ENCODE data around the gene TEKT2. TPM values are rescaled to one million over a fixed set of nuclear protein-coding genes. Genes with fewer than 3 reads are reported as not detected.

The TEKT2 gene
- total RNA-seq, 3 donors from 2014 or later, result 0.20 to 0.27 TPM; not detected in 1

GRCh38 chr1:36081926-36082485 is 1.9 kb upstream of the TEKT2 start:
- no peak for ATAC-seq
- no peak for DNase-seq
- Mint-ChIP-seq H3K4me1 (ENCODE audit: low read depth) (peaks cover under 1% of the 10 kb centered on the region), H3K36me3 (ENCODE audit: insufficient read depth) (no peaks in the 10 kb centered on the region), H3K27me3 (ENCODE audit: low read depth) (peaks cover 40% of the 10 kb centered on the region), H3K9me3 (no peaks in the 10 kb centered on the region), H3K4me3 (no peak overlapping the region)

- no peak for ATAC-seq
- Mint-ChIP-seq H3K4me1 (ENCODE audit: low read depth) (peaks cover 2% of the 10 kb centered on the region), H3K36me3 (ENCODE audit: insufficient read depth) (no peaks in the 10 kb centered on the region), H3K4me3 (no peak overlapping the region), H3K9me3 (no peaks in the 10 kb centered on the region), H3K27me3 (ENCODE audit: low read depth) (peaks cover 41% of the 10 kb centered on the region)
- DNase-seq, result no peak
Observed at GRCh38 chr1:36083219-36083618, 675 bp upstream of the TEKT2 start.

GRCh38 chr1:36084497-36085115 is 712 bp downstream of the TEKT2 start:
- Mint-ChIP-seq H3K9me3 (no peaks in the 10 kb centered on the region), H3K36me3 (ENCODE audit: insufficient read depth) (peaks cover 3% of the 10 kb centered on the region), H3K4me1 (ENCODE audit: low read depth) (peaks cover 5% of the 10 kb centered on the region), H3K4me3 (no peak overlapping the region), H3K27me3 (ENCODE audit: low read depth) (peaks cover 41% of the 10 kb centered on the region)
- ATAC-seq, result no peak
- DNase-seq, result no peak

- H3K4me3 Mint-ChIP-seq, result no peak overlapping the region
- H3K27me3 Mint-ChIP-seq (ENCODE audit: low read depth), result peaks cover 41% of the 10 kb centered on the region
- H3K9me3 Mint-ChIP-seq, result no peaks in the 10 kb centered on the region
- peaks cover 10% of the 10 kb centered on the region for H3K4me1 Mint-ChIP-seq (ENCODE audit: low read depth)
- DNase-seq (no peak), ATAC-seq (no peak)
- peaks cover 5% of the 10 kb centered on the region for H3K36me3 Mint-ChIP-seq (ENCODE audit: insufficient read depth)
Observed at GRCh38 chr1:36085126-36085525, 1.2 kb downstream of the TEKT2 start.

- ATAC-seq (no peak), DNase-seq (no peak)
- H3K36me3 Mint-ChIP-seq (ENCODE audit: insufficient read depth), result peaks cover 5% of the 10 kb centered on the region
- H3K4me1 Mint-ChIP-seq (ENCODE audit: low read depth), result peaks cover 11% of the 10 kb centered on the region
- no peak overlapping the region for H3K4me3 Mint-ChIP-seq
- peaks cover 39% of the 10 kb centered on the region for H3K27me3 Mint-ChIP-seq (ENCODE audit: low read depth)
- H3K9me3 Mint-ChIP-seq, result no peaks in the 10 kb centered on the region
Observed at GRCh38 chr1:36085686-36086526, 2.0 kb downstream of the TEKT2 start.

- H3K36me3 Mint-ChIP-seq (ENCODE audit: insufficient read depth), result peaks cover 8% of the 10 kb centered on the region
- peaks cover 15% of the 10 kb centered on the region for H3K4me1 Mint-ChIP-seq (ENCODE audit: low read depth)
- DNase-seq (no peak), ATAC-seq (no peak)
- no peaks in the 10 kb centered on the region for H3K9me3 Mint-ChIP-seq
- H3K27me3 Mint-ChIP-seq (ENCODE audit: low read depth), result peaks cover 39% of the 10 kb centered on the region
- H3K4me3 Mint-ChIP-seq, result peak overlapping the region; percentile 51
Observed at GRCh38 chr1:36086529-36087232, 2.8 kb downstream of the TEKT2 start.

- DNase-seq, result no peak
- peak overlapping the region; percentile 51 for H3K4me3 Mint-ChIP-seq
- H3K9me3 Mint-ChIP-seq, result no peaks in the 10 kb centered on the region
- peaks cover 17% of the 10 kb centered on the region for H3K4me1 Mint-ChIP-seq (ENCODE audit: low read depth)
- no peak for ATAC-seq
- peaks cover 11% of the 10 kb centered on the region for H3K36me3 Mint-ChIP-seq (ENCODE audit: insufficient read depth)
- peaks cover 32% of the 10 kb centered on the region for H3K27me3 Mint-ChIP-seq (ENCODE audit: low read depth)
Observed at GRCh38 chr1:36087233-36088123, 3.6 kb downstream of the TEKT2 start.

- Mint-ChIP-seq H3K9me3 (no peaks in the 10 kb centered on the region), H3K4me3 (peak overlapping the region; percentile 98), H3K27me3 (ENCODE audit: low read depth) (peaks cover 27% of the 10 kb centered on the region), H3K4me1 (ENCODE audit: low read depth) (peaks cover 17% of the 10 kb centered on the region), H3K36me3 (ENCODE audit: insufficient read depth) (peaks cover 14% of the 10 kb centered on the region)
- peak; percentile 25 to 36 for ATAC-seq
- DNase-seq, result no peak
Observed at GRCh38 chr1:36088265-36088576, 4.3 kb downstream of the TEKT2 start.

- Mint-ChIP-seq H3K4me3 (peak within 1 kb of the TSS; percentile 98), H3K36me3 (ENCODE audit: insufficient read depth) (peaks cover 14% of the 10 kb centered on the region), H3K4me1 (ENCODE audit: low read depth) (peaks cover 17% of the 10 kb centered on the region), H3K9me3 (no peaks in the 10 kb centered on the region), H3K27me3 (ENCODE audit: low read depth) (peaks cover 22% of the 10 kb centered on the region)
- peak; percentile 86 to 91 for ATAC-seq
- DNase-seq, result peak; percentile 88
Observed at GRCh38 chr1:36088577-36089392, 4.9 kb downstream of the TEKT2 start, which contains the start of gene ADPRS. ADPRS (plus strand) TSS chr1:36088892; CDS start chr1:36088905, 13 bp downstream.

GRCh38 chr1:36089393-36090121 is 5.7 kb downstream of the TEKT2 start:
- DNase-seq (no peak), ATAC-seq (no peak)
- peaks cover 20% of the 10 kb centered on the region for H3K27me3 Mint-ChIP-seq (ENCODE audit: low read depth)
- H3K36me3 Mint-ChIP-seq (ENCODE audit: insufficient read depth), result peaks cover 14% of the 10 kb centered on the region
- H3K4me3 Mint-ChIP-seq, result peak overlapping the region; percentile 98
- H3K4me1 Mint-ChIP-seq (ENCODE audit: low read depth), result peaks cover 17% of the 10 kb centered on the region
- no peaks in the 10 kb centered on the region for H3K9me3 Mint-ChIP-seq

GRCh38 chr1:36091141-36091540 is 7.2 kb downstream of the TEKT2 start:
- Mint-ChIP-seq H3K4me3 (no peak overlapping the region), H3K27me3 (ENCODE audit: low read depth) (peaks cover 7% of the 10 kb centered on the region), H3K36me3 (ENCODE audit: insufficient read depth) (peaks cover 14% of the 10 kb centered on the region), H3K4me1 (ENCODE audit: low read depth) (peaks cover 17% of the 10 kb centered on the region), H3K9me3 (no peaks in the 10 kb centered on the region)
- ATAC-seq, result no peak
- no peak for DNase-seq

GRCh38 chr1:36091698-36092097 is 7.8 kb downstream of the TEKT2 start:
- peaks cover 4% of the 10 kb centered on the region for H3K27me3 Mint-ChIP-seq (ENCODE audit: low read depth)
- H3K4me3 Mint-ChIP-seq, result no peak overlapping the region
- H3K36me3 Mint-ChIP-seq (ENCODE audit: insufficient read depth), result peaks cover 14% of the 10 kb centered on the region
- DNase-seq (no peak), ATAC-seq (no peak)
- no peaks in the 10 kb centered on the region for H3K9me3 Mint-ChIP-seq
- H3K4me1 Mint-ChIP-seq (ENCODE audit: low read depth), result peaks cover 17% of the 10 kb centered on the region
